Measurements from ENCODE around the gene PAXIP1.
"Not testable (repeated sequence)": the region's sequence is repeated elsewhere in the genome, so short reads cannot be mapped to it uniquely, and the experiment has no call there.

Gene PAXIP1

GRCh38 chr7:155003092-155003375, at the start of gene PAXIP1:
TSS of gene PAXIP1 (minus strand) at chr7:155003124. CDS start at chr7:155002929, 195 bp downstream.
- peak; percentile 92 for DNase-seq

GRCh38 chr7:155051355-155051754, 48.4 kb upstream of the PAXIP1 start:
- DNase-seq: no peak

- DNase-seq: no peak
These were observed 45.1 kb upstream of the PAXIP1 start for GRCh38 chr7:155048006-155048405.

GRCh38 chr7:155043756-155044155, 40.8 kb upstream of the PAXIP1 start:
- no peak for DNase-seq

- DNase-seq: no peak
These were observed 35.4 kb upstream of the PAXIP1 start for GRCh38 chr7:155038335-155038734.

- not testable (repeated sequence) for DNase-seq
These were observed 31.6 kb upstream of the PAXIP1 start for GRCh38 chr7:155034495-155034894.

GRCh38 chr7:155032978-155033377, 30.1 kb upstream of the PAXIP1 start:
- no peak for DNase-seq

GRCh38 chr7:155027879-155028278, 25.0 kb upstream of the PAXIP1 start:
- no peak for DNase-seq

- no peak for DNase-seq
These were observed 18.8 kb upstream of the PAXIP1 start for GRCh38 chr7:155021699-155022145.

- no peak for DNase-seq
These were observed 18.1 kb upstream of the PAXIP1 start for GRCh38 chr7:155020996-155021395.

GRCh38 chr7:155017834-155018233, 14.9 kb upstream of the PAXIP1 start:
- no peak for DNase-seq

GRCh38 chr7:155011086-155011485, 8.2 kb upstream of the PAXIP1 start:
- no peak for DNase-seq

- no peak for DNase-seq
These were observed 6.7 kb upstream of the PAXIP1 start for GRCh38 chr7:155009570-155010157.

- no peak for DNase-seq
These were observed 5.0 kb upstream of the PAXIP1 start for GRCh38 chr7:155007947-155008346.

- no peak for DNase-seq
These were observed 671 bp upstream of the PAXIP1 start for GRCh38 chr7:155003376-155004214.

- peak; percentile 78 for DNase-seq
These were observed 373 bp downstream of the PAXIP1 start for GRCh38 chr7:155002411-155003091.

GRCh38 chr7:155001756-155002410, 1.0 kb downstream of the PAXIP1 start:
- no peak for DNase-seq

GRCh38 chr7:155000795-155001194, 2.1 kb downstream of the PAXIP1 start:
- DNase-seq: no peak

- DNase-seq: no peak
These were observed 4.4 kb downstream of the PAXIP1 start for GRCh38 chr7:154998481-154998880.

GRCh38 chr7:154997840-154998370, 5.0 kb downstream of the PAXIP1 start:
- no peak for DNase-seq

- DNase-seq: no peak
These were observed 6.2 kb downstream of the PAXIP1 start for GRCh38 chr7:154996756-154997155.

GRCh38 chr7:154996101-154996500, 6.8 kb downstream of the PAXIP1 start:
- no peak for DNase-seq

GRCh38 chr7:154994996-154995395, 7.9 kb downstream of the PAXIP1 start:
- DNase-seq: no peak
